Measurements from ENCODE around the gene UCHL3.

GRCh38 chr13:75533861-75534260 is 15.7 kb upstream of the UCHL3 start:
- TF ChIP-seq POLR2A (IDR thresholded peaks at IDR 0.05) (no peak), CTCF (IDR thresholded peaks at IDR 0.05) (no peak), POLR2AphosphoS5 (IDR thresholded peaks at IDR 0.05) (no peak)
